BE2C (cell line): ENCODE data around the gene CCDC50.

Experiments
- DNase-seq: peaks from one replicate; pipeline ENCODE4 v3.0.0-alpha.2; 2020
- H3K27me3 ChIP-seq: fragments of 250-450 bp; sonication (Bioruptor Pico); 2 replicates; pipeline ENCODE4 v1.5.1; 2020; ENCODE audit warnings: mild to moderate bottlenecking
- H3K36me3 ChIP-seq: fragments of 250-450 bp; sonication (Bioruptor Pico); 2 replicates; pipeline ENCODE4 v1.5.1; 2020; ENCODE audit warnings: mild to moderate bottlenecking
- H3K4me1 ChIP-seq: fragments of 250-450 bp; sonication (Bioruptor Pico); 2 replicates; pipeline ENCODE4 v1.5.1; 2020
- H3K4me3 ChIP-seq: 2 replicates; pipeline ENCODE4 v1.5.1; 2011; ENCODE audit warnings: low read depth, low read length
- H3K9me3 ChIP-seq: fragments of 250-450 bp; sonication (Bioruptor Pico); 2 replicates; pipeline ENCODE4 v1.5.1; 2020
- TF ChIP-seq, protein P1 (sequence below): IDR thresholded peaks from 2 replicates; pipeline ENCODE4 v1.5.1; 2012; ENCODE audit warnings: mild to moderate bottlenecking, low read depth, low read length

CCDC50 gene

DNA sequence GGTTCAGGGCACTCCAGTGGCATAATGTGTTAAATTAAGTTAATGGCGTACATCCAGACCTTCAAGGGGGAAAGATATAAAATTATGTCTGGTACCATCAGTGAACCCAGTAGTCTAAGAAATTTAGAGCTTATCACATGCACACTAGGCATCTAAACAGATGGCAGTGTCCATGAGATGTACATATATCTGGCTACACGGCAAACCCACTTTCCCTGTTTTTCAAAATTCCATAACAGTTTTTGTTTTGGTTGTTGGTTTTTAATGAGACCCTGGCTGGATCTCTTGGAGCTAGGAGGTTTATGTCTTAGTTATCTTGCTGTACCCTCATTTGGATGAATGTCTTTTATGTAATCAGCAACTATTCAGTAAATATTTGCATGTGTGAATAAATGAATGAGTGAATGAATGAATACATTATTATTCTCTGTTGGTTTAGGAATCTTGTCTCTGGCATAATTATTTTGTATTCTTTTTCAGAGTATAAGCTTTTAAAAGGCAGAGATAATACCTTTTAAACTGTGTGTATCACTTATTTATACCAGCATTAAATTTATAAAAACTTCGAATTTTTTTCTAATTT is 4.2 kb downstream of the CCDC50 start:
- TF ChIP-seq, protein P1, sequence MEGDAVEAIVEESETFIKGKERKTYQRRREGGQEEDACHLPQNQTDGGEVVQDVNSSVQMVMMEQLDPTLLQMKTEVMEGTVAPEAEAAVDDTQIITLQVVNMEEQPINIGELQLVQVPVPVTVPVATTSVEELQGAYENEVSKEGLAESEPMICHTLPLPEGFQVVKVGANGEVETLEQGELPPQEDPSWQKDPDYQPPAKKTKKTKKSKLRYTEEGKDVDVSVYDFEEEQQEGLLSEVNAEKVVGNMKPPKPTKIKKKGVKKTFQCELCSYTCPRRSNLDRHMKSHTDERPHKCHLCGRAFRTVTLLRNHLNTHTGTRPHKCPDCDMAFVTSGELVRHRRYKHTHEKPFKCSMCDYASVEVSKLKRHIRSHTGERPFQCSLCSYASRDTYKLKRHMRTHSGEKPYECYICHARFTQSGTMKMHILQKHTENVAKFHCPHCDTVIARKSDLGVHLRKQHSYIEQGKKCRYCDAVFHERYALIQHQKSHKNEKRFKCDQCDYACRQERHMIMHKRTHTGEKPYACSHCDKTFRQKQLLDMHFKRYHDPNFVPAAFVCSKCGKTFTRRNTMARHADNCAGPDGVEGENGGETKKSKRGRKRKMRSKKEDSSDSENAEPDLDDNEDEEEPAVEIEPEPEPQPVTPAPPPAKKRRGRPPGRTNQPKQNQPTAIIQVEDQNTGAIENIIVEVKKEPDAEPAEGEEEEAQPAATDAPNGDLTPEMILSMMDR: no peak
- Histone ChIP-seq H3K9me3 (no peaks in the 10 kb centered on the region), H3K4me3 (no peak overlapping the region), H3K36me3 (no peaks in the 10 kb centered on the region), H3K27me3 (no peaks in the 10 kb centered on the region), H3K4me1 (no peaks in the 10 kb centered on the region)
- no peak for DNase-seq

GRCh38 chr3:191334346-191334893 is 5.2 kb downstream of the CCDC50 start:
- Histone ChIP-seq H3K36me3 (no peaks in the 10 kb centered on the region), H3K4me3 (no peak overlapping the region), H3K9me3 (no peaks in the 10 kb centered on the region), H3K4me1 (no peaks in the 10 kb centered on the region), H3K27me3 (no peaks in the 10 kb centered on the region)
- DNase-seq: no peak
- TF ChIP-seq, protein P1: no peak

DNA sequence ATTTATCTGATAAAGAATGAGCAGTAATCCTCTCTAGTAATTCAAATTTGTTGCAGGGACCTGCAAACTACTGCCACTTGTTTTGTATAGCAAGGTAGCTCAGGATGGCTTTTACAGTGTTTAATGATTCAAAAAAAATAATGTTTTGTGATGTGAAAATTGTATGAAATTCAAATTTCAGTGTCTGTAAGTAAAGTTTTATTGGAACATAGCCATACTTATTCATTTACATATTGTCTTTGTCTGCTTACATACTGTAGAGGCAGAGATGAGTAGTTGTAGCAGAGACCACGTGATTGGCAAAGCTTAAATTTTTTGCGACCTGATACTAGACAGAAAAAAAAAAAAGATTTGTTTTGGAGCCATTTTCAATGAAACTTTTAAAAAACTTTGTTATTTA is 7.6 kb downstream of the CCDC50 start:
- TF ChIP-seq, protein P1: no peak
- DNase-seq: no peak
- no peaks in the 10 kb centered on the region for H3K9me3 ChIP-seq
- no peaks in the 10 kb centered on the region for H3K4me1 ChIP-seq
- no peaks in the 10 kb centered on the region for H3K36me3 ChIP-seq
- no peak overlapping the region for H3K4me3 ChIP-seq
- H3K27me3 ChIP-seq: no peaks in the 10 kb centered on the region

DNA sequence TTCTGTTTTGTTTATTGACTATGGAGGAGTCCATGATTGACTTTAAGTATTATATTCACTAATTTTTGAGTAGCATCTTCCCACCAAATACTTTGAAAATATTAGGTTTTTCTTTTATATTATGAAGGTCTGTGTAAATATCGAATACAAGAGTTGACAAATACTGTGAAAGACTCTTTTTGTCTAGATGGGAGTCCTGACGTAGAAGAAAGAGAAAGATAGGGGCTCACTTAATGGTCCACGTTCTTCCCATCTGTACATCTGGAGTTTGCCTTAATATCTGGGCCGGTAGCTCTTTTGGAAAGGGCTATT is 8.9 kb downstream of the CCDC50 start:
- Histone ChIP-seq H3K27me3 (no peaks in the 10 kb centered on the region), H3K36me3 (no peaks in the 10 kb centered on the region), H3K4me3 (no peak overlapping the region), H3K9me3 (no peaks in the 10 kb centered on the region), H3K4me1 (no peaks in the 10 kb centered on the region)
- DNase-seq: no peak
- TF ChIP-seq, protein P1: no peak

DNA sequence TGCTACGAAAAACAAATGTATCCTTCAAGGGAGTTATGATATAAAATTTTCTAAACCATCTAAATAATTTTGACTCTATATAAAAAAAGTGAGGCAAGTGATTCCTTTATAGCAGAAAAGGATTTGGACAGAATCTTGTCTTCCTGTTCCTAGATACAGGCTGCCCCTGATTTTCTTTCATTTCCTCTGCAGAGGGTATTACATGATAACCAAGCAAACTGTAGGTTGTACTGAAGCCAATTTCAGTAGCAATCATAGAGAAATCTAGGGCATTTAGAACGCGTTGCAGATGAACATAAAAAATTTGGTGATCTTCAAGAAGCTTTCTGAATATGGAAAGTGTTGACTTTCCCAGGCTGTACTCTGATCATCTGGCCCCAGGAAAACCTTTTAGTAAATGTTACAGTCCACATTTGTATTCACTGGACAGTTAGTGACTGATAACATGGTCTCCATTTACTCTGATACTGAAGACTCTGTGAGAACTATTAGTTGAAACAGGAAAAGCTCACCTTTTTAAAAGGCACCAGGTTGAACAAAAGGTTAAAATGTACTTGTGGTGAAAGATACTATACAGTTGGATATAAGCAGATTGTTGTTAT is 10.2 kb downstream of the CCDC50 start:
- TF ChIP-seq, protein P1: no peak
- H3K27me3 ChIP-seq: no peaks in the 10 kb centered on the region
- no peak overlapping the region for H3K4me3 ChIP-seq
- no peaks in the 10 kb centered on the region for H3K4me1 ChIP-seq
- DNase-seq: no peak
- H3K36me3 ChIP-seq: no peaks in the 10 kb centered on the region
- no peaks in the 10 kb centered on the region for H3K9me3 ChIP-seq

- DNase-seq: no peak
- TF ChIP-seq, protein P1: no peak
- H3K4me3 ChIP-seq: no peak overlapping the region
- H3K4me1 ChIP-seq: no peaks in the 10 kb centered on the region
- H3K36me3 ChIP-seq: no peaks in the 10 kb centered on the region
- H3K9me3 ChIP-seq: no peaks in the 10 kb centered on the region
- H3K27me3 ChIP-seq: no peaks in the 10 kb centered on the region
These were observed 11.2 kb downstream of the CCDC50 start for GRCh38 chr3:191340351-191340750.
